IMR-90 (cell line): ENCODE results near the gene PRKAR1B. TPM values are rescaled to one million over a fixed set of nuclear protein-coding genes. Genes with fewer than 3 reads are reported as not detected.

Experiments
- ATAC-seq: fragments of 200-7000 bp; cut with Tn5 transposase; 2 replicates; pipeline ENCODE4 v1.9.1; 2020; ENCODE audit warnings: low read depth, mild to moderate bottlenecking, moderate library complexity
- BruUV-seq: library from RNA; stranded (reverse); fragments of 400-500 nt; replicated peaks from 2 replicates; lab custom pipeline; 2021; lab: Mats Ljungman, UMichigan
- CTCF ChIA-PET: fragments of 300-600 bp; formaldehyde crosslinking; extraction: SDS; loops from one replicate; lab custom pipeline; 2021; ENCODE audit warnings: antibody characterized with exemption; lab: Yijun Ruan, JAX
- POLR2A ChIA-PET: fragments of 300-600 bp; sonication (Branson Sonifier 250); formaldehyde crosslinking; loops from one replicate; lab custom pipeline; 2022; ENCODE audit warnings: antibody characterized with exemption; ENCODE audit not compliant: unreplicated experiment; lab: Charles Lee
- DNase-seq: peaks from one replicate; pipeline ENCODE4 v3.0.0; 2013
- H2AFZ ChIP-seq: replicated peaks from 2 replicates; pipeline ENCODE3; 2013; ENCODE audit warnings: low read length, mild to moderate bottlenecking; ENCODE audit not compliant: poor library complexity
- H2AK5ac ChIP-seq: 2 replicates; pipeline ENCODE4 v1.6.1; 2013; ENCODE audit warnings: low read depth, low read length, inconsistent platforms
- H2AK9ac ChIP-seq: replicated peaks from 2 replicates; pipeline ENCODE3; 2013; ENCODE audit warnings: mild to moderate bottlenecking, low read depth, low read length, moderate library complexity; ENCODE audit not compliant: poor library complexity
- H2BK120ac ChIP-seq: 2 replicates; pipeline ENCODE4 v1.6.1; 2013; ENCODE audit warnings: low read depth, low read length, inconsistent platforms
- H2BK15ac ChIP-seq: 3 replicates; pipeline ENCODE4 v1.6.1; 2013; ENCODE audit warnings: low read depth, low read length, inconsistent platforms
- H2BK20ac ChIP-seq: 2 replicates; pipeline ENCODE4 v1.6.1; 2013; ENCODE audit warnings: low read depth, mild to moderate bottlenecking, inconsistent platforms, low read length, moderate library complexity
- H2BK5ac ChIP-seq: 2 replicates; pipeline ENCODE4 v1.6.1; 2013; ENCODE audit warnings: mild to moderate bottlenecking, low read depth, low read length, inconsistent platforms; ENCODE audit not compliant: poor library complexity, severe bottlenecking
- H3K14ac ChIP-seq: replicated peaks from 2 replicates; pipeline ENCODE4 v1.6.1; 2013; ENCODE audit warnings: low read depth, low read length, inconsistent platforms
- H3K18ac ChIP-seq: 2 replicates; pipeline ENCODE4 v1.6.1; 2013; ENCODE audit warnings: low read depth, low read length, control low read depth
- H3K23ac ChIP-seq: 2 replicates; pipeline ENCODE4 v1.6.1; 2013; ENCODE audit warnings: low read depth, low read length, inconsistent platforms
- H3K27ac ChIP-seq: 2 replicates; pipeline ENCODE4 v1.5.1; 2013; ENCODE audit warnings: mild to moderate bottlenecking, control low read depth, low read length; ENCODE audit not compliant: insufficient read depth
- H3K27me3 ChIP-seq: 2 replicates; pipeline ENCODE4 v1.6.1; 2013; ENCODE audit warnings: low read length; ENCODE audit not compliant: control insufficient read depth, insufficient read depth
- H3K36me3 ChIP-seq: 2 replicates; pipeline ENCODE4 v1.6.1; 2013; ENCODE audit warnings: low read length, mixed read lengths; ENCODE audit not compliant: control insufficient read depth, insufficient read depth
- H3K4ac ChIP-seq: 2 replicates; pipeline ENCODE4 v1.6.1; 2013; ENCODE audit warnings: low read depth, low read length, inconsistent platforms
- H3K4me1 ChIP-seq: 2 replicates; pipeline ENCODE4 v1.6.1; 2013; ENCODE audit warnings: low read length, mixed read lengths; ENCODE audit not compliant: control insufficient read depth, insufficient read depth
- H3K4me2 ChIP-seq: 2 replicates; pipeline ENCODE4 v1.6.1; 2013; ENCODE audit warnings: low read depth, mild to moderate bottlenecking, control low read depth, low read length, moderate library complexity
- H3K4me3 ChIP-seq: 2 replicates; pipeline ENCODE4 v1.5.1; 2013; ENCODE audit warnings: low read depth, mild to moderate bottlenecking, control low read depth, low read length, moderate library complexity; ENCODE audit not compliant: insufficient read depth
- H3K56ac ChIP-seq: 2 replicates; pipeline ENCODE4 v1.6.1; 2013; ENCODE audit warnings: low read length, inconsistent platforms; ENCODE audit not compliant: insufficient read depth; ENCODE audit errors: extremely low read depth
- H3K79me1 ChIP-seq, 2 experiments: 2 replicates each; pipeline ENCODE4 v1.6.1; 2013; ENCODE audit warnings: low read length in 2 of 2, inconsistent platforms in 1 of 2, low read depth in 1 of 2
- H3K9ac ChIP-seq: 2 replicates; pipeline ENCODE4 v1.6.1; 2013; ENCODE audit warnings: low read depth, low read length, control low read depth
- H3K9me1 ChIP-seq: 2 replicates; pipeline ENCODE4 v1.6.1; 2013; ENCODE audit warnings: low read length, inconsistent platforms; ENCODE audit not compliant: insufficient read depth
- H3K9me3 ChIP-seq: 2 replicates; pipeline ENCODE4 v1.6.1; 2013; ENCODE audit warnings: low read length; ENCODE audit not compliant: control insufficient read depth, insufficient read depth
- H4K20me1 ChIP-seq: 2 replicates; pipeline ENCODE4 v1.6.1; 2013; ENCODE audit warnings: low read length, inconsistent platforms; ENCODE audit not compliant: insufficient read depth
- H4K5ac ChIP-seq: 2 replicates; pipeline ENCODE4 v1.6.1; 2013; ENCODE audit warnings: mild to moderate bottlenecking, low read depth, low read length, control low read depth
- H4K8ac ChIP-seq, 2 experiments: 2 replicates each; pipeline ENCODE4 v1.6.1; 2013; ENCODE audit warnings: low read depth in 2 of 2, low read length in 2 of 2, control low read depth in 1 of 2, inconsistent platforms in 1 of 2
- H4K91ac ChIP-seq: 2 replicates; pipeline ENCODE4 v1.6.1; 2013; ENCODE audit warnings: low read depth, low read length, inconsistent platforms; ENCODE audit not compliant: insufficient read depth
- BHLHE40 ChIP-seq: fragments of 150-350 bp; IDR thresholded peaks from 2 replicates; pipeline ENCODE4 v1.6.1; 2016; ENCODE audit warnings: mild to moderate bottlenecking, low read depth, low read length
- MXI1 ChIP-seq: IDR thresholded peaks from 2 replicates; pipeline ENCODE4 v1.6.1; 2012; ENCODE audit warnings: low read depth, mild to moderate bottlenecking, low read length, moderate library complexity, borderline replicate concordance
- RCOR1 ChIP-seq: IDR thresholded peaks from 2 replicates; pipeline ENCODE4 v1.6.1; 2012; ENCODE audit warnings: mild to moderate bottlenecking, low read length, improper control_type of control experiment; ENCODE audit not compliant: insufficient replicate concordance
- SMC3 ChIP-seq: fragments of 150-350 bp; IDR thresholded peaks from 2 replicates; pipeline ENCODE4 v1.6.1; 2016; ENCODE audit warnings: low read depth, mild to moderate bottlenecking, antibody characterized with exemption, low read length, moderate library complexity
- USF2 ChIP-seq: fragments of 150-350 bp; IDR thresholded peaks from 2 replicates; pipeline ENCODE4 v1.6.1; 2017; ENCODE audit warnings: mild to moderate bottlenecking, antibody characterized with exemption, low read length, low read depth
- WGBS, 2 experiments: methylation state at CpG; one replicate each; pipeline versions ENCODE4 v1.1.5 to v1.1.7; 2013; ENCODE audit warnings: missing lambda C conversion rate in 2 of 2; ENCODE audit not compliant: insufficient read length in 1 of 2; ENCODE audit errors: extremely low coverage in 2 of 2; 5-methylcytosine and 5-hydroxymethylcytosine counted together
- dilution Hi-C: fragments of 300-500 bp; cut with HindIII; formaldehyde crosslinking; loops from one replicate; pipeline ENCODE4 v1.14.3; 2018; ENCODE audit warnings: low sequenced_read_pairs; ENCODE audit not compliant: unreplicated experiment
- in situ Hi-C: fragments of 300-500 bp; cut with MboI; formaldehyde crosslinking; loops from 3 replicates; pipeline ENCODE4 v1.14.3; 2019; ENCODE audit warnings: low sequenced_read_pairs, inconsistent platforms, mixed read lengths
- intact Hi-C: fragments of 100-400 bp; cut with micrococcal nuclease; formaldehyde crosslinking; loops from 2 replicates; pipeline ENCODE4 v1.10.0; 2022
- polyA plus RNA-seq, 3 experiments: library from polyadenylated mRNA; depleted of rRNA; stranded (reverse); fragments of >200 nt; gene quantifications; 2 replicates each; pipeline ENCODE4 v1.2.3, GENCODE V29; 2012; ENCODE audit warnings: low replicate concordance in 1 of 3
- total RNA-seq: library from RNA; depleted of rRNA; stranded (reverse); fragments of >200 nt; gene quantifications from 2 replicates; pipeline ENCODE4 v1.2.3, GENCODE V29; 2012

PRKAR1B gene
- total and polyA plus RNA-seq, 2 of the 4 experiments (the other 2 are of a cell fraction): 15.2 to 20.2 TPM

GRCh38 chr7:543501-544337 is 183.4 kb downstream of the PRKAR1B start:
- Histone ChIP-seq H4K20me1 (no peaks in the 10 kb centered on the region), H3K4ac (peak overlapping the region; percentile 99), H4K8ac (peak overlapping the region; percentile 81 to 82; a peak in 2 of 4 replicates), H3K56ac (peak overlapping the region; percentile 6; the same call in 1 of the 2 replicates), H3K27me3 (no peaks in the 10 kb centered on the region), H3K4me3 (no peak overlapping the region), H2BK20ac (peak overlapping the region; percentile 84; the same call in 1 of the 2 replicates), H2BK120ac (peak overlapping the region; percentile 99), H3K23ac (0 out of 2 replicates have a peak overlapping the region, but pooled peaks have one; percentile 2), H3K79me1 (0 out of 4 replicates have a peak, but pooled peaks cover 0 to 4% of the 10 kb centered on the region in 2 experiments), H2BK5ac (peak overlapping the region; percentile 77), H3K4me1 (peaks cover 28% of the 10 kb centered on the region), H3K9me3 (no peaks in the 10 kb centered on the region), H4K91ac (peak overlapping the region; percentile 96), H3K9me1 (peaks cover 19% of the 10 kb centered on the region), H2AK5ac (peak overlapping the region; percentile 52), H2AFZ (peak overlapping the region; percentile 91), H2AK9ac (peak overlapping the region; percentile 83), H3K18ac (no peak overlapping the region), H2BK15ac (peak overlapping the region; percentile 72; the same call in 2 of the 3 replicates), H3K4me2 (no peak overlapping the region), H3K9ac (no peak overlapping the region), H4K5ac (peak overlapping the region; percentile 21), H3K27ac (peak overlapping the region; percentile 24; the same call in 1 of the 2 replicates), H3K14ac (0 out of 2 replicates have a peak overlapping the region, but pooled peaks have one; percentile 45), H3K36me3 (no peaks in the 10 kb centered on the region)
- ATAC-seq: no peak
- BruUV-seq: no TSS peak
- DNase-seq: peak; percentile 13
- POLR2A ChIA-PET: interaction anchor here (0.6 kb wide), 1 partner anchor 38 kb away, joined by 7 read pairs; no protein-coding TSS in a partner anchor
- intact Hi-C loops: no loop called here
- CTCF ChIA-PET: interaction anchor here (0.9 kb wide), 1 partner anchor 24 kb away, joined by 3 read pairs; the partner anchor contains the start of gene PDGFA
- TF ChIP-seq USF2 (no peak), BHLHE40 (no peak), SMC3 (0 out of 2 replicates have a peak, but pooled peaks have one; percentile 15), RCOR1 (peak; percentile 97), MXI1 (no peak)
- in situ Hi-C loops: no loop called here
- WGBS, 2 experiments: 84% methylated on average over 5 of the region's 18 CpGs; no CpG with 5 or more reads in 1 of the 2 experiments
- dilution Hi-C loops: no loop called here
